Activated CD8-positive, alpha-beta memory T cell treated with anti-CD3 and anti-CD28 coated beads, Interleukin-2, amount 50 U/mL, for 24 hours (primary cell): ENCODE data around the gene IDH2.
A peak's percentile ranks its signal among the peaks of the same experiment; 100 is the strongest.
"Not testable (repeated sequence)": the region's sequence is repeated elsewhere in the genome, so short reads cannot be mapped to it uniquely, and the experiment has no call there.

Source experiments
- DNase-seq: peaks from one replicate; pipeline ENCODE4 v3.0.0-alpha.2; 2020; ENCODE audit errors: extremely low read depth

IDH2 gene

GRCh38 chr15:90101969-90102890, at the start of gene IDH2:
Gene IDH2 (minus strand): TSS chr15:90102468. CDS start chr15:90102390, 78 bp downstream.
- no peak for DNase-seq

DNA sequence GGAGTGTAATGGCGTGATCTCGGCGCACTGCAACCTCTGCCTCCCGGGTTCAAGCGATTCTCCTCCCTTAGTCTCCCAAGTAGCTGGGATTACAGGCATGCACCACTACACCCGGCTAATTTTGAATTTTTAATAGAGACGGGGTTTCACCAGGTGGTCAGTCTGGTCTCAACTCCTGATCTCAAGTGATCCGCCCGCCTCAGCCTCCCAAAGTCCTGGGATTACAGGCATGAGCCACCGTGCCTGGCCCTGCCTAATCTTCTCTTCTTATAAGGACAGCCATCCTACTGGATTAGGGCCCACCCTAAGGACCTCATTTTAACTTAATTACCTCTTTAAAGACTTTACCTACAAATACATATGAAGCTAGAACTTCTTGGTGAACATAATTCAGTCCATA, 48.3 kb upstream of the IDH2 start:
- DNase-seq: not testable (repeated sequence)

DNA sequence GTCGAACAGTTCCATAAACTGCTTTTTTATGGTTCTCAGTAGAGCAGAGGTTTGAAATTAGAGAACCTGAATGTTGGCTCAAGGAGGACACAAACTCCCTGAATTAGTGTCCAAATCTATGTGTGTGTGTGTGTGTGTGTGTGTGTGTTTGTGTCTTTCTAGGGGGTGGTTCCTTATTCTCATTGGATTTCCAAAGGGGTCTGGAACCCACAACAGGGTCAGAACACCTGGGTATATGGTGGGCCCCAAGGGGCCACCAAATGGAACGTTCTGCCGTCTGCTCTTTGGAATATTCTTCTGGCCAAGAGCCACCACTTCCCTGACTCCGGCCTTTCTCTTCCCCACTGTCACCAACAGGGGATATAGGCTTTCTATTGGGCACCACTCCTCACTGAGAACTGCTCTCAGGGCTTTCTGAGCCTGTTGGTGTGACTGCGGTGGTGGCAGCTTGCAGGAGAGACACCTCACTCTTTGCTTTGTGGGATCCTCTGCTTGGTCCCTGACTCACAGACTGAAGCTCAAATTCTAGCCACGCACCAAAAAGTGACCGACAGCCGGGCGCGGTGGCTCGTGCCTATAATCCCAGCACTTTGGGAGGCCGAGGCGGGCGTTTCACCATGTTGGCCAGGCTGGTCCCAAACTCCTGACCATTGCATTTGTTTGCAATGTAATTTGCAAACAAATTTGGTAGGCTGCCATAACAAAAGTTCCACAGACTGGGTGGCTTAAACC, 47.5 kb upstream of the IDH2 start:
- DNase-seq: no peak

DNA sequence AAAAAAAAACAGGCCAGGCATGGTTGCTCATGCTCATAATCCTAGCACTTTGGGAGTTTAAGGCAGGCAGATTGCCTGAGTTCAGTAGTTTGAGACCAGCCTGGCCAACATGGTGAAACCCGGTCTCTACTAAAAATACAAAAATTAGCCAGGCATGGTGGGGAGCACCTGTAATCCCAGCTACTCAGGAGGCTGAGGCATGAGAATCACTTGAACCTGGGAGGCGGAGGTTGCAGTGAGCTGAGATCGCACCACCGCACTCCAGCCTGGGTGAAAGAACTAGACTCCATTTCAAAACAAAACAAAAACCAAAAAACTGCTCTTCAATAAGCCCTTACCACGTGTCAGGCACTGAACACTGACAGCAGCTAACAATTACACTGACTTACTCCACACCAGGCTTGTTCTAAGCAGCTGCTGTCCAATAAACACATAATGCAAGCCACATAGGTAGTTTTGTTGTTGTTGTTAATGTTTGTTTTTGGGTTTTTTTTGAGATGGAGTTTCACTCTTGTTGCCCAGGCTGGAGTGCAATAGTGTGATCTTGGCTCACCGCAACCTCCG, 44.0 kb upstream of the IDH2 start:
- DNase-seq: not testable (repeated sequence)

DNA sequence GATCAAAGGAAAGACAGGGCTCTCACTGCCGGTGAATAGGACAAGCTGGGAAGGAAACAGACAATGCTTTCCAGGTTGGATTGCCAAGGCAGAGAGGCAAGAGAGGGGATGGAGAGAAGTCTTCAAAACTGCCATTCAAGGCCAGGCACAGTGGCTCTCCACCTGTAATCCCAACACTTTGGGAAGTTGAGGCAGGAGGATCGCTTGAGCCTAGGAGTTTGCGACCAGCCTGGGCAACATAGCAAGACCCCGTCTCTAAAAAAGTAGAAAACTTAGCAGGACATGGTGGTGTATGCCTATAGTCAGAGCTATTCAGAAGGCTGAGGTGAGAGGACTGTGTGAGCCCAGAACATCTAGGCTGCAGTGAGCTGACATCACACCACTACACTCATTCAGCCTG, 43.5 kb upstream of the IDH2 start:
- DNase-seq: no peak

- DNase-seq: no peak
These were observed 43.0 kb upstream of the IDH2 start for GRCh38 chr15:90145259-90145658.

DNA sequence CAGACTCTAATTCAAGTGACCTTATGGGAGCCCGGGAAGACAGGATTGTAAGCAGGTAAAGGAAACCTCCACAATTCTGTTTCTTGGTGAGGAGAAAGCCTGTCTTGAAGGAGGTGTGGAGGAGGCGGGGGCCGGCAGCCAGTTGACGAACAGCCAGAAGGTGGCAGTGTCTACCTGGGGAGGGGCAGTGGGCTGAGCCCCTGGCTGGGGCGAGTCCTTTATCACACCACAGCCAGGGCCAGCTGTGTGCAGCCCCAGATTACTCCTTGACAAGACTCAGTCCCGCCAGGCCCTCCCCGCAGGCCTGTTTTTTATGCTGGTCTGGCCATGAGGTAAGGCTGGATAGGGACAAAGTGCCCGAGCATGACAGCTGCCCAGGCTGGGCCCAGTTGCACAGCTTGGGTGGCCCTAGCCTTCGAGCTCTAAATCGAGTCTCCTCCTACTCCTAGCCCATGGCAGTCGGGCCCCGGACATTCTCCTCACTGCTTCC, 40.9 kb upstream of the IDH2 start:
- peak; percentile 14 for DNase-seq

GRCh38 chr15:90142216-90143165, 40.2 kb upstream of the IDH2 start:
- DNase-seq: no peak

DNA sequence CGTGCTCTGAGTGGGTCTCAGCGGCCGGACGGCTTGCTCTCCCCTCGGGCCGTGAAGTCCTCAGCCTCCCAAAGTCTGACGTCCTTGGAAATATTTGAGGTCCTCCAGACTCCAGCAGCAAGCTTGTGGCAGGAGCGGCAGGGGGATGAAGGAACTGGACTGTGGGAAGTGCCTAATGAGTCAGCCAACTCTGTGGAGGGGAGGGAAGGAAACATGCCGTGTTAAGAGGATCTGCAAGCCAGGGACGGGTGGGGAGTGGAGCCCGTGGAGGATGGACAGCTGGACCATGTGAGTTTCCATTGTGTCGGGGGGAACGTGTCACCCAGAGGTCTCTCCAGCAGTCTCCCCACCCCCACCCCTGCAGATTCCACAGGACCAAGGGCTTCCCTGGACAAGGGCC, 39.4 kb upstream of the IDH2 start:
- DNase-seq: no peak

DNA sequence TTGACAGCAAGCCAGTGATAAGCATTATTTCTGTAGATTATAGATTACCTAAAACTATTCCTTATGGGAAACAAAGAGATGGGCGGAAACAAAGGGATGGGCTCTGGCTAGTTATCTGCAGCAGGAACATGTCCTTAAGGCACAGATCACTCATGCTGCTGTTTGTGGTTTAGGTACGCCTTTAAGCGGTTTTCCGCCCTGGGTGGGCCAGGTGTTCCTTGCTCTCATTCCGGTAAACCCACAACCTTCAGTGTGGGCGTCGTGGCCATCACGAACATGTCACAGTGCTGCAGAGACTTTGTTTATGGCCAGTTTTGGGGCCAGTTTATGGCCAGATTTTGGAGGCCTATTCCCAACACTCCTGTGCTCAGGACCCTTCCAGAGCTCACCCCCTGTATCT, 37.3 kb upstream of the IDH2 start:
- DNase-seq: not testable (repeated sequence)

DNA sequence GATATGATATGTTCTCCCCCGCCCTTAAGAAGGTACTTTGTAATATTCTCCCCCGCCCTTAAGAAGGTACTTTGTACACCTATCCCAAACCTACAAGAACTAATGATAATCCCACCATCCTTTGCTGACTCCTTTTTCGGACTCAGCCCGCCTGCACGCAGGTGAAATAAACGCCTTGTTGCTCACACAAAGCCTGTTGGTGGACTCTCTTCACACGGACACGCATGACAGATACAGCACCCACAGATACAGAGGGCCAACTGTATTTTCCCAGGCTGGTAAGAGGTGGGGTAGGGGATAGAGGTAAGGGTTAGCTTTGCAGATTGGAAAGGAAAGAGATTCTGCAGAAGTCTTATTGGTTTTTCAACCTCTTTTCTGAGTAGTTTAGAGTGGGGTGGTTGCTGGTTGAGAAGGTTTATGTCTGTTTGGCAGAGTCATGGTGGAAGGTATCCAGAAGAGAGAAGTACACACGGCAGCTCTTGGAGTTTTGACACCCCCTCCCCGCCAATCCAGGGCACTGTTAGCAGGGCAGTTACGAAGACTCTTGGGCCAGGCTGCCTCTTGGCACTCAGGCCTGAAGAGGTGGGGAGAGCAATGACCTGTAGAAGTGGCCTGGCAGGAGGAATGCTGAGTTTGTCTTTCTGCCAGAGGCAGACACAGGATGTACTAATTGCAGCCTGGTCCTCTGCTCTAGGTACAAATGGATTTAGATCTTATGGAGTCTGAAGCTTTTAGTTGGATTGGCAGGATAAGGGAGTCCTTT, 36.0 kb upstream of the IDH2 start:
- no peak for DNase-seq

DNA sequence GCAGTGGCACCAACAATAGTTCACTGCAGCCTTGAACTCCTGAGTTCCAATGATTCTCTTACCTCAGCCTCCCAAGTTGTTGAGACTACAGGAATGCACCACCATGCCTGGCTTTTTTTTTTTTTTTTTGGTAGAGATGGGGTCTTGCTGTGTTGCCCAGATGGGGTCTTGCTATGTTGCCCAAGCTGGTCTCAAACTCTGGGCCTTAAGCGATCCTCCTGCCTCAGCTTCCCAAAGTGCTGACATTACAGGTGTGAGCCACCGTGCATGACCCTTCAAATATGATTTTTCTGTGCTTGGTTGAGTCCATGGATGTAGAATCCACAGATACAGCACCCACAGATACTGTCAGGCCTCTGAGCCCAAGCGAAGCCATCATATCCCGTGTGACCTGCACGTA, 30.2 kb upstream of the IDH2 start:
- no peak for DNase-seq

- no peak for DNase-seq
These were observed 29.6 kb upstream of the IDH2 start for GRCh38 chr15:90131848-90132247.

- DNase-seq: no peak
These were observed 28.0 kb upstream of the IDH2 start for GRCh38 chr15:90130291-90130690.

GRCh38 chr15:90126596-90127435, 24.5 kb upstream of the IDH2 start:
- DNase-seq: no peak

DNA sequence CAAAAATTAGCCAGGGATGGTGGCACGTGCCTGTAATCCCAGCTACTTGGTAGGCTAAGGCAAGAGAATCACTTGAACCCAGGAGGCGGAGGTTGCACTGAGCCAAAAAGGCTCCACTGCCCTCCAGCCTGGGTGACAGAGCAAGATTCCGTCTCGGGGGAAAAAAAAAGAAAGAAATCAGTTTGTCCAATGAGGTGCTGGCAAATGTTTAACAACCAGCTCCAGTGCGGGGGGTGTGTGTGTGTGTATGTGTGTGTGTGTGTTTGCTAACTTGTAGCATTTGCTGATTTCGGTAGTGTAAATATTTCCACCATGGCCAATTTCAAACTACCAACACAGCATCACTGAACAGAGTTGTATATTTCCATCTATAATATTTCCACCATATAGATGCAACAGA, 23.8 kb upstream of the IDH2 start:
- DNase-seq: no peak

- DNase-seq: no peak
These were observed 22.2 kb upstream of the IDH2 start for GRCh38 chr15:90124507-90124906.

DNA sequence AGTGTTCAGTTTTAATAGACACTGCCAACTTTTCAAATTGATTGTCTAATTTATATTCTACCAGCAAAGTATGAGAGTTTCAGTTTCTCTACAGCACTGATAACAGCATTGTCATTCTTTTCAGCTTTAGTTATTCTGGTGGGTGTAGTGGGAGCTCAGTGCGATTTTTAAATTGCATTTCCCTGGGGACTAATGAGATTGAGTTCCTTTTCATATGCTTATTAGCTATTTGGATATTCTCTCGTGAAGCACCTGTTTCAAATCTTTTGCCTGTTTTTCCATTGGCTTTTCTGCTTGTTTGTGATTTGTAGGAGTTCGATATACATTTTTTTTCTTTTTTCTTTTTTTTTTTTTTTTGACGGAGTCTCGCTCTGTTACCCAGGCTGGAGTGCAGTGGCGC, 18.8 kb upstream of the IDH2 start:
- DNase-seq: no peak

- no peak for DNase-seq
These were observed 17.1 kb upstream of the IDH2 start for GRCh38 chr15:90119367-90119766.

DNA sequence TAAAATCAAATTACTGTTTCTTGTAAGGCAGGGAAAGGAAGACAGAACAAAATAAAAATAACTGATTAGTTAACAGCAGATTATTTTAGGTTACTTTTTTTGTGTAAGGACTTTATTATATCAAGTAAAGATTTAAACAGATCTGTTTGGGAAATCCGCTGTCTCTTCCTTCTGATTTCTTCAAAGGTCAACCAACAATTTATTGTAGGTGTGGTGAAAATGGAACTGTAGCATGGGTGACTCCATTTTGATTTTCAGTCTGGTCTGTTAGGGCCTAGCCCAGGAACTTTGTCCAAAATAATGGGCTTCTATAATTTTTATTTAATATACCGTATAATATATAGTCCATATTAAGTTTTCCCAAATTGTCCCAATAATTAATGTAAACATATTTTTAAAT, 13.5 kb upstream of the IDH2 start:
- no peak for DNase-seq
